HG03558 (cell line): ENCODE results near the gene MAGEC1.
"Not testable (repeated sequence)": the region's sequence is repeated elsewhere in the genome, so short reads cannot be mapped to it uniquely, and the experiment has no call there.

Experiments used
- ATAC-seq: cut with Tn5 transposase; IDR thresholded peaks from one replicate; pipeline ENCODE4 v1.9.1; 2021; ENCODE audit warnings: moderate number of reproducible peaks; ENCODE audit not compliant: unreplicated experiment; ENCODE audit errors: extremely low read depth

Gene MAGEC1

GRCh38 chrX:141903400-141904155 lies at the start of gene MAGEC1:
TSS of gene MAGEC1 (plus strand) at chrX:141903894. CDS start at chrX:141905073, 1,179 bp downstream.
- ATAC-seq: no peak

- ATAC-seq: no peak
Measured at GRCh38 chrX:141857479-141857878, 46.2 kb upstream of the MAGEC1 start.

- no peak for ATAC-seq
Measured at GRCh38 chrX:141879616-141880015, 24.1 kb upstream of the MAGEC1 start.

DNA sequence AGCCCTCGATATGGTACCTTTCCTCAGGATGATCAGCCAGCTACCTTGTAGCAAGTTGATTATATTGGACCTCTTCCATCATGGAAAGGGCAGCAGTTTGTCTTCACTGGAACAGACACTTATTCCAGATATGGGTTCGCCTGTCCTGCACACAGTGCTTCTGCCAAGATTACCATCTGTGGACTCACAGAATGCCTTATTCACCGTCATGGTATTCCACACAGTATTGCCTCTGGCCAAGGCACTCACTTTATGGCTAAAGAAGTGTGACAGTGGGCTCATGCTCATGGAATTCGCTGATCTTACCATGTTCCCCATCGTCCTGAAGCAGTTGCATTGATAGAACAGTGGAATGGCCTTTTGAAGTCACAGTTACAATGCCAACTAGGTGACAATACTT lies 14.9 kb upstream of the MAGEC1 start:
- not testable (repeated sequence) for ATAC-seq

DNA sequence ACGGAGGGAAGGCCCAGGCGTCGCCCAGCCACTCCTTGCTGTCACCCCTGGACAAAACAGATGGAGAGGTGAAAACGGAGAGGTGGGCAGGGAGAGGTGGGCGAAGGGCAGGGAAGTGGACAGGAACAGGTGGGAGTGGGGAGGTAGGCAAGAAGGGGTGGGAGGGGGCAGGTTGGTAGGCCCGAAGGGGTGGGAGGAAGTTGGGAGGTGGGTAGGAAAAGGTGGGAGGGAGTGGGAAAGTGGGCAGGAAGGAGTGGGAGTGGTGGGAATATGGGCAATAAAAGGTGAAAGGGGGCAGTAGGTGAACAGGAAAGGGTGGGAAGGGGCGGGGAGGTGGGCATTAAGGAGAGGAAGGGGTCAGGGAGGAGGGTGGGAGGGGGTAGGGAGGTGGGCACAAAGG lies 9.0 kb upstream of the MAGEC1 start:
- ATAC-seq: no peak

DNA sequence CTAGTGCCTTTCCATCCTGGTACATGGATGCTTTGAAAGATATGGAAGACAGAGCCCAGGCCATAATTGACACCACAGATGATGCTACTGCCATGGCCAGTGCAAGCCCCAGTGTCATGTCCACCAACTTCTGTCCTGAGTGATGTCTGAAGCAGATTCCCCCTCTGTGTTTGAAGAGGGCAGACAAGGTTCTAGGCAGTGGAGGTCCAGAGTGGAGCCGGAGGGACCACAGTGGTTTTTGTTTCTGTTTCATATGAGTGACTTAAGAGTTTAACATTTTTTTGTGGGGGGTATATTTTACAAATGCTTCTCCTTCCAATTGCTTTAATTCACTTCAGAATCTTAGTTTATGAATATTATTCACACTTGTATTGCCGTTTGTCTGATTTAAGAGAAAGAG lies 6.0 kb upstream of the MAGEC1 start:
- ATAC-seq: no peak

DNA sequence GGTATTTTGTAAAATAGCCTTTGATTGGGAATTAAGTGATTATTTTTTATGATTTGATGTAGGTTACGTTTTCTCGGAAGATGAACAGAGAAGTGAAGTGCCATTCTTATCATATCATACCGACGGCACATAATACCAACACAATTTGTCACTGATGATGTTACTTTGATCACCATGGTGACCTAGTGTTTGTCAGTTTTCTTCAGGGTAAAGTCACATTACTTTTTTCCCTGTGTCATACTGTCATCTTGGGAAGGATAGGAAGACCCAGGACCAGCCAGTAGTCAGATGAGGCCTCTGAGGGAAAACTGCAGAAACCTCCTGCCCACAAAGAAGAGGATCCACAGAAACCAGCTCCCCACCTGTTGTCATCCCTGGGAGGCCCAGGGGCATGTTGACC lies 1.3 kb upstream of the MAGEC1 start:
- ATAC-seq: no peak

- ATAC-seq: no peak
Measured at GRCh38 chrX:141904262-141904661, 568 bp downstream of the MAGEC1 start.

DNA sequence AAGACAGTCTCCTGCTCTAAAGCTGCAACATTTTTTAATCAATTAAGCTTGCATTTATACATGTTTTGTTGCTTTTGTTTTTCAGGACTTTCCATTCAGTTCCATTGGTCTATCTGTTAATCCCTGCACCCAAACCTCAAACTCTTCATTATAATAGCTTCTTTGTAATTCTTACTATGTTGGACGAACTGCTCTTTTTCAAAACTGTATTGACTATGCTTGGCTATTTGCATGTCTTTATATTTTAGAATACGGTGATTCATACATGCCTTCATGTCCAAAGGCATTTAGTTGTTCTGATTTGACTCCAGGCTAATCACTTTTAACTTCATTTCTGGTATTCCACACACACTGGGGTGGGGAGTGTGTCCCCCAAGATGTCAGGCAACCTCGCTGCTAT lies 14.1 kb downstream of the MAGEC1 start:
- no peak for ATAC-seq

DNA sequence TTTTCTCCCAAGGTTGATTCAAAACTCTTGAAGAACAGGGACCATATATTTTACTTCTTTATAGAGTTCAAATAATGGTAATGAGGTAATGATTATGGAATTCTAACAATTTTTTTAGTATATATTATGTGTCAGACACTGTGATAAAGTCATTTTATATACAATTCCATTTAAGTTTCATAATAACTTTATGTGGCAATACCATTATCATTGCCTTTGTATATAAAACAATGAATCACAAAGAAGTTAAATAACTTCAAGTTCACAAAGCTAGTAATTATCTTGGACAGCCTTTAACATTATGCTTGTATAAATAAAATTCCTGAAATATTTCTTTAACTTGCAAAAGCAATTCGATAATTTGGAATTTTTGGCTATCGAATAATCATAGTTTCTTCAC lies 20.6 kb downstream of the MAGEC1 start:
- no peak for ATAC-seq

DNA sequence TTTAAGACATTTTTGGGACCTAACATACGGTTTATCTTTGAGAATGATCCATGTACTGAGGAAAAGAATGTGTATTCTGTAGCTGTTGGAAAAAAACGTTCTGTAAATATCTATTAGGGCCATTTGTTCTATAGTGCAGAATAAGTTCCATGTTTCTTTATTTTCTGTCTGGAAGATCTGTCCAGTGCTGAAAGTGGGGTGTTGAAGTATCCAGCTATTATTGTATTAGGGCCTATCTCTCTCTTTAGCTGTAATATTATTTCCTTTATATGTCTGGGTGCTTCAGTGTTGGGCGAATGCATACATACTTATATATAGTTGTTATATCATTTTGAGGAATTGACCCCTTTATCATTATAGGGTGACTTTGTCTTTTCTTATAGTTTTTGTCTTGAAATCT lies 24.7 kb downstream of the MAGEC1 start:
- no peak for ATAC-seq

DNA sequence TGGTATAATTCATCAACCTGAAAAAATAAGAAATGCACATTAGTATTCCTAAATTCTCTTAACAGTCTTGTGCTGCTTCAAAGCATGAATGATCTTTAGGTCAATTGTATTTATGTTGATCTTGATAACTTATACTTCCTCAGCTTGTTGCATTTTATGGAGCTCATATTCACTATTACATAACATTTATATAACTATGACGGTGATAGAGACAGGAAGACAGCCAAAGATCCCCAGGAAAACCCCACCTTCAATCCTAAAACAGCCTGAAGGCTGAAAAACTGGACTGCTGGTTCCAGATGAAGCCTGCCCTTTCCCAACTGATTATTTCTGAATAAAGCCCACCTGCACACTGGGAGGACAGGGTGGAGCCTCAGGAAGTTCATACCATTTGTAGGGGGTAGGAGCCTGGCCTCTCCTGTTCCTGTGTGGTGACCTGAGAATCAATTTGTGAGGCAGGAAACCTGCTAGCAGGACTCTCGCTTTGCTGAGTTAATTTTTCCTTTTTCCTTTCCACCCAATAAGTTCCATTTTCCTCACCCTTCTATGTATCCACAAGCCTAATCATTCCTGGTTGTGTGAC lies 30.5 kb downstream of the MAGEC1 start:
- no peak for ATAC-seq

GRCh38 chrX:141935645-141936044 lies 32.0 kb downstream of the MAGEC1 start:
- ATAC-seq: no peak

- ATAC-seq: no peak
Measured at GRCh38 chrX:141936080-141936479, 32.4 kb downstream of the MAGEC1 start.

- no peak for ATAC-seq
Measured at GRCh38 chrX:141941234-141941633, 37.5 kb downstream of the MAGEC1 start.

DNA sequence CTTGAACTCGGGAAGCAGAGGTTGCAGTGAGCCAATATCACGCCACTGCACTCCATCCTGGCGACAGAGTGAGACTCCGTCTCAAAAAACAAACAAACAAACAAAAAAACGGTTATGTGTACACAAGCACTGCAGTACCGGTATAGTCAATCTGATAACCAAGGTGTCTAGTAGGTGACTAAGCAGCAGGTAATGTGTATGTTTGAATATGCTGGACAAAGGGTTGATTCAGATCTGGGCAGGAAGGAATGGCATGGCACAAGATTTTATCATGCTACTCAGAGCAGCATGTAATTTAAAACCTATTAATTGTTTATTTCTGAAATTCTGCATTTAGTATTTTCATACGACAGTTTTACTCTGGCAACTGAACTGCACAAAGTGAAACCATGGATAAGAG lies 41.7 kb downstream of the MAGEC1 start:
- ATAC-seq: no peak

GRCh38 chrX:141947350-141947749 lies 43.7 kb downstream of the MAGEC1 start:
- ATAC-seq: no peak

- no peak for ATAC-seq
Measured at GRCh38 chrX:141952603-141953002, 48.9 kb downstream of the MAGEC1 start.

DNA sequence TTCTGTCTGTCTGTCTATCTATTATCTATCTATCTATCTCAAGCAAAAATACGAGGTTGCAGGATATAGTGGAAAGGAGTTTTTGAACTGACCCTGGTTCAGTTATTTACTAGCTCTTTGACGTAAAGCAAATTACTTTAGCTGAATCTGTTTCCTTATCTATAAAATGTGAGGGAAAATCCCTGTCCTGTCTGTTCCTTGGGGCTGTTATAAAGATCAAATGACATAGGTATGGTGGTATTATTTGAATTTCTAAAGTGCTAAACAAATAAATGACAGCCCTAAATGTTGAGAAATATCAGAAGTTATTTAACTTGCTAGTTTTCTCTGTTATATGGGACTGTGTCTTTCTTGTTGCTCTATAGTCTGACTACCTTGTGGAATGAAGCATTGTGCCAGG lies 55.0 kb downstream of the MAGEC1 start:
- no peak for ATAC-seq
